Measurements from ENCODE around the gene POLR3B. TPM values are rescaled to one million over a fixed set of nuclear protein-coding genes. Genes with fewer than 3 reads are reported as not detected.

Gene POLR3B
- total and polyA plus RNA-seq, 2 of the 13 experiments (the other 11 are each of a cell fraction or from before 2014, with no cell fraction given) = 4.8 to 13.1 TPM

GRCh38 chr12:106332536-106332935 is 25.0 kb upstream of the POLR3B start:
- ChIA-PET POLR2A (no interaction called here), CTCF (ENCODE audit: low intra/inter-chr PET ratio, low total read pairs) (no interaction called here)
- DNase-seq (ENCODE audit: low spot score) (no peak), ATAC-seq (no peak), FAIRE-seq (no peak)
- Histone ChIP-seq H3K27ac (ENCODE audit: extremely low read length, insufficient read depth, low read length) (no peak overlapping the region), H4K20me1 (ENCODE audit: insufficient read depth, low read length) (no peaks in the 10 kb centered on the region), H3K9me3 (ENCODE audit: low read length) (no peaks in the 10 kb centered on the region), H2AFZ (ENCODE audit: low read length) (no peak overlapping the region), H3K9ac (ENCODE audit: insufficient read depth, low read depth, low read length) (no peak overlapping the region), H3K4me2 (ENCODE audit: low read depth, low read length) (no peak overlapping the region), H3K4me3 (replicated peaks in 1 of 3; ENCODE audit: insufficient read depth in 1 of 3, low read depth in 2 of 3, low read length in 3 of 3) (no peak overlapping the region), H3K4me1 (ENCODE audit: insufficient read depth, low read length) (peaks cover 10% of the 10 kb centered on the region), H3K79me2 (ENCODE audit: insufficient read depth, low read length) (no peaks in the 10 kb centered on the region), H3K27me3 (ENCODE audit: control insufficient read depth in 1 of 2, insufficient read depth in 2 of 2, low read length in 2 of 2) (no peaks in the 10 kb centered on the region), H3K36me3 (replicated peaks in 1 of 2; ENCODE audit: control insufficient read depth in 1 of 2, insufficient read depth in 2 of 2, low read length in 2 of 2) (no peaks in the 10 kb centered on the region; a peak in 2 of 5 replicates)
- intact Hi-C loops (cut with micrococcal nuclease; ENCODE audit: unreplicated experiment) = no loop called here
- in situ Hi-C loops (cut with HindIII; ENCODE audit: extremely low pct_ligation_motif_present, low pct_unique_long_range_greater_than_20kb) = no loop called here
- no TSS peak for BruUV-seq (replicated peaks)
- TF ChIP-seq NR2F1 (CRISPR knock-in tag; IDR thresholded peaks at IDR 0.05) (no peak), ZNF446 (CRISPR knock-in tag; IDR thresholded peaks at IDR 0.05) (no peak), NR1H2 (CRISPR knock-in tag; IDR thresholded peaks at IDR 0.05; ENCODE audit: borderline replicate concordance, low read depth) (no peak), ZHX2 (IDR thresholded peaks at IDR 0.05; ENCODE audit: low read depth) (no peak), ZHX2 (CRISPR knock-in tag; IDR thresholded peaks at IDR 0.05; ENCODE audit: borderline replicate concordance) (no peak), NCOA5 (CRISPR knock-in tag; IDR thresholded peaks at IDR 0.05) (no peak), ZNF841 (CRISPR knock-in tag; IDR thresholded peaks at IDR 0.05; ENCODE audit: borderline replicate concordance) (no peak), ZNF777 (CRISPR knock-in tag; IDR thresholded peaks at IDR 0.05) (no peak), ZNF296 (CRISPR knock-in tag; conservative IDR thresholded peaks at IDR 0.05) (no peak), SIX1 (CRISPR knock-in tag; IDR thresholded peaks at IDR 0.05; ENCODE audit: borderline replicate concordance) (no peak), MEIS2 (CRISPR knock-in tag; IDR thresholded peaks at IDR 0.05) (no peak), ERF (CRISPR knock-in tag; IDR thresholded peaks at IDR 0.05) (no peak), BRF2 (CRISPR knock-in tag; IDR thresholded peaks at IDR 0.05) (no peak)
- TF ChIP-seq, protein P1, sequence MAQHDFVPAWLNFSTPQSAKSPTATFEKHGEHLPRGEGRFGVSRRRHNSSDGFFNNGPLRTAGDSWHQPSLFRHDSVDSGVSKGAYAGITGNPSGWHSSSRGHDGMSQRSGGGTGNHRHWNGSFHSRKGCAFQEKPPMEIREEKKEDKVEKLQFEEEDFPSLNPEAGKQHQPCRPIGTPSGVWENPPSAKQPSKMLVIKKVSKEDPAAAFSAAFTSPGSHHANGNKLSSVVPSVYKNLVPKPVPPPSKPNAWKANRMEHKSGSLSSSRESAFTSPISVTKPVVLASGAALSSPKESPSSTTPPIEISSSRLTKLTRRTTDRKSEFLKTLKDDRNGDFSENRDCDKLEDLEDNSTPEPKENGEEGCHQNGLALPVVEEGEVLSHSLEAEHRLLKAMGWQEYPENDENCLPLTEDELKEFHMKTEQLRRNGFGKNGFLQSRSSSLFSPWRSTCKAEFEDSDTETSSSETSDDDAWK (CRISPR knock-in tag; IDR thresholded peaks at IDR 0.05) = no peak
- TF ChIP-seq, protein P2, sequence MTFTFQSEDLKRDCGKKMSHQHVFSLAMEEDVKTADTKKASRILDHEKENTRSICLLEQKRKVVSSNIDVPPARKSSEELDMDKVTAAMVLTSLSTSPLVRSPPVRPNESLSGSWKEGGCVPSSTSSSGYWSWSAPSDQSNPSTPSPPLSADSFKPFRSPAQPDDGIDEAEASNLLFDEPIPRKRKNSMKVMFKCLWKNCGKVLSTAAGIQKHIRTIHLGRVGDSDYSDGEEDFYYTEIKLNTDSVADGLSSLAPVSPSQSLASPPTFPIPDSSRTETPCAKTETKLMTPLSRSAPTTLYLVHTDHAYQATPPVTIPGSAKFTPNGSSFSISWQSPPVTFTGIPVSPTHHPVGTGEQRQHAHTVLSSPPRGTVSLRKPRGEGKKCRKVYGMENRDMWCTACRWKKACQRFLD (CRISPR knock-in tag; IDR thresholded peaks at IDR 0.05; ENCODE audit: borderline replicate concordance) = no peak
